ENCODE data around the gene MYOZ2.

Gene MYOZ2

DNA sequence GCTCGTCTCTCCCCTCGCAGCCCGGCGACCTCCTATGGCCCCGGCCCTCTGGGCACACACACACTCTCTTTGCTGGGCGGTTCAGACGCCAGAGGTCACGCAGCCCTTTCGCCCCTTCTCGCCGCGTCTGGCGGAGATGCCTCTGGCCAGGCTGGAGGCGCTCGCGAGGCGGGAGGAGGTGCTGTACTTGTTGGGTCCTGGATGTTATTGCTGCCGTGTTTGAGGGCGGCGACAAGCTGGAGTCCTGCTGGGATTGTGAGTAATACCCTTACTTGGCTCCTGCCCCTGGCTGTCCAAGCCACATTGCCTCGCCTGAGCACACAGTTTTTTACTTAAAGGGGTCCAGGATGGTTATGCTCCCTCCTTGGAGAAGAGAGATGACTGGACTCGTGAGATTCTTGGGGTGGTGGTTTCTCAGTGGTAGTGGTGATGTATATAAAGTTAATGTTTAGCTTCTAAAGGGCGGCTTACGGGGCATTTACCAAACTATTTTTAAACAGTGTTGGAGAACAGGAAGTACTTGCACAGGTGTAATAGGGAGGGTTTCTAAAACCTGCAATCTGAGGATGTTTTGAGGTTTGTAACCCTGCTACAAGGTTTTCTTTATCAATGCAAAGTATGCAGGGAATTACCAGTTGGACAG, 77.5 kb downstream of the MYOZ2 start:
- TF ChIP-seq, protein P1, sequence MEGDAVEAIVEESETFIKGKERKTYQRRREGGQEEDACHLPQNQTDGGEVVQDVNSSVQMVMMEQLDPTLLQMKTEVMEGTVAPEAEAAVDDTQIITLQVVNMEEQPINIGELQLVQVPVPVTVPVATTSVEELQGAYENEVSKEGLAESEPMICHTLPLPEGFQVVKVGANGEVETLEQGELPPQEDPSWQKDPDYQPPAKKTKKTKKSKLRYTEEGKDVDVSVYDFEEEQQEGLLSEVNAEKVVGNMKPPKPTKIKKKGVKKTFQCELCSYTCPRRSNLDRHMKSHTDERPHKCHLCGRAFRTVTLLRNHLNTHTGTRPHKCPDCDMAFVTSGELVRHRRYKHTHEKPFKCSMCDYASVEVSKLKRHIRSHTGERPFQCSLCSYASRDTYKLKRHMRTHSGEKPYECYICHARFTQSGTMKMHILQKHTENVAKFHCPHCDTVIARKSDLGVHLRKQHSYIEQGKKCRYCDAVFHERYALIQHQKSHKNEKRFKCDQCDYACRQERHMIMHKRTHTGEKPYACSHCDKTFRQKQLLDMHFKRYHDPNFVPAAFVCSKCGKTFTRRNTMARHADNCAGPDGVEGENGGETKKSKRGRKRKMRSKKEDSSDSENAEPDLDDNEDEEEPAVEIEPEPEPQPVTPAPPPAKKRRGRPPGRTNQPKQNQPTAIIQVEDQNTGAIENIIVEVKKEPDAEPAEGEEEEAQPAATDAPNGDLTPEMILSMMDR (IDR thresholded peaks at IDR 0.05; ENCODE audit: insufficient read depth, low read depth, low read length, missing control alignments): peak; percentile 43
- peak overlapping the region; percentile 70 for H3K4me3 ChIP-seq (ENCODE audit: low read depth, low read length)
- DNase-seq (ENCODE audit: low read depth): peak; percentile 89

DNA sequence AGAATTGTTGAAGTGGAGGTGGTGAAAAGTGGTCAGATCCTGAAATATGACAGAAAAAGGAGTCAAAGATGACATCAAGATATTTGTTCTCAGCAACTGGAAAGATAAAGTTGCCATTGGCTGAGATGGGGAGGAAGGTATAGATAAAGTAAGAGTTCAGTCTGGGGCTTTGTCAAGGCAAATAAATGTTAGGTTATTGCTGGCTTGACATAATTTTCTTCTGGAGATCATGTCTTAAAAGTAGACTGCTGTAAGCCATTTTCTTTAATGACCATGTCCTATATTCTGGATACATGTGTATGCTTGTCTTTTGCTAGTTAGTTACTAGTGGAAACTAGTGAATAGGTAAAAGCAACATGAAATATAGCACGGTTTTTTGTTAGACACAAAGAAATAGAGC, 82.5 kb downstream of the MYOZ2 start:
- DNase-seq (ENCODE audit: low read depth): no peak
- no peak overlapping the region for H3K4me3 ChIP-seq (ENCODE audit: low read depth, low read length)
- TF ChIP-seq, protein P1 (IDR thresholded peaks at IDR 0.05; ENCODE audit: insufficient read depth, low read depth, low read length, missing control alignments): no peak

DNA sequence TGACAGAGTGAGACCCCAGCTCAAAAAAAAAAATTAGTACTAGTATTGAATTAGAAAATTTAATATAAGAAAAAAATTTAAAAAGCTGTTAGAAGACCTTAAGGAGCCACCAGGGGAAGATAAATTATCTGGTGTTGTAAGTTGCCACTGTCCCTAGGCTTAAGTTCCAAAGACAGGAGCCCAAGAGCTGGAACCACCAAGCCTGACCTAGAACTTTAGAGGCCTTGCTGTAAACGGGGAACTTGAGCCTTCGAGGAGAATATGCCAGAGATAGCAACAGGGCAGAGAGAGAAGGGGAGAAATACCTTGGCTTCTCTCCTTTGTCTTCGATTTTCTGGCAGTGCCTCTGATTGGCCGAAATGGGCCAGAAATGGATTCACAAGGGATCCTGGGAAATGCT, 85.8 kb downstream of the MYOZ2 start:
- TF ChIP-seq, protein P1 (IDR thresholded peaks at IDR 0.05; ENCODE audit: insufficient read depth, low read depth, low read length, missing control alignments): no peak
- no peak for DNase-seq (ENCODE audit: low read depth)
- no peak overlapping the region for H3K4me3 ChIP-seq (ENCODE audit: low read depth, low read length)

DNA sequence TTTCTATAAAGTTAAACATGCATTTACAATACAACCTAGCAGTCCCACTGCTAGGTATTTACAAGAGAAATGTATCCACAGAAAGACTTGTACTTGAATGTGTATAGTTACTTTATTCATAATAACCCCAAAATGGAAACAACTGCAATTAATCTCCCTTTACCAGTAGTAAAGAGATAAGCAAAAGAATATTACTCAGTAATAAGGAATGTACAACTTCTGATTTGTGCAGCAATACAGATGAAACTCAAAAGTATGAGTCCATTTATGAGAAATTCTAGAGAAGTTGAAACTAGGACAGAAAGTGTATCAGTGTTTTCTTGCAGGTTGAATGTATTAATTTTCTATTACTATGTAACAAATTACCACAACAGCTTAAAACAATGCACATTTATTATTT, 92.1 kb downstream of the MYOZ2 start:
- no peak overlapping the region for H3K4me3 ChIP-seq (ENCODE audit: low read depth, low read length)
- DNase-seq (ENCODE audit: low read depth): no peak
- TF ChIP-seq, protein P1 (IDR thresholded peaks at IDR 0.05; ENCODE audit: insufficient read depth, low read depth, low read length, missing control alignments): no peak

DNA sequence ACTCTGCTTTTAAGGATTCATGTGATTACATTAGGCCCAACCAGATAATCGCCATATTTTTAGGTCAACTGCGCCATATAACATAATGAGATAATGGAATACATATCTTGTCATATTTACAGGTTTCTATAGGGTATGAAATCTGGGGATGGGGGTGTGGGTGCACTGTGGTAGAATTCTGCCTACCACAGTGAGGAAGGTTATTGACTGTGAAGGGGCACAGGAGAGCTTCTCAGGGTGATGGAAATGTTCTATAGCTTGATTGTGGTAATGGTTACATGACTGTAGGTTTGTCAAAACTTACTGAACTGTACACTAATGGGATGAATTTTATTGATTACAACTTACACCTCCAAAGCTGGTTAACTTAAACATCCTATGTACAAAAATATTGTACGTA, 92.8 kb downstream of the MYOZ2 start:
- no peak for DNase-seq (ENCODE audit: low read depth)
- H3K4me3 ChIP-seq (ENCODE audit: low read depth, low read length): no peak overlapping the region
- TF ChIP-seq, protein P1 (IDR thresholded peaks at IDR 0.05; ENCODE audit: insufficient read depth, low read depth, low read length, missing control alignments): no peak

DNA sequence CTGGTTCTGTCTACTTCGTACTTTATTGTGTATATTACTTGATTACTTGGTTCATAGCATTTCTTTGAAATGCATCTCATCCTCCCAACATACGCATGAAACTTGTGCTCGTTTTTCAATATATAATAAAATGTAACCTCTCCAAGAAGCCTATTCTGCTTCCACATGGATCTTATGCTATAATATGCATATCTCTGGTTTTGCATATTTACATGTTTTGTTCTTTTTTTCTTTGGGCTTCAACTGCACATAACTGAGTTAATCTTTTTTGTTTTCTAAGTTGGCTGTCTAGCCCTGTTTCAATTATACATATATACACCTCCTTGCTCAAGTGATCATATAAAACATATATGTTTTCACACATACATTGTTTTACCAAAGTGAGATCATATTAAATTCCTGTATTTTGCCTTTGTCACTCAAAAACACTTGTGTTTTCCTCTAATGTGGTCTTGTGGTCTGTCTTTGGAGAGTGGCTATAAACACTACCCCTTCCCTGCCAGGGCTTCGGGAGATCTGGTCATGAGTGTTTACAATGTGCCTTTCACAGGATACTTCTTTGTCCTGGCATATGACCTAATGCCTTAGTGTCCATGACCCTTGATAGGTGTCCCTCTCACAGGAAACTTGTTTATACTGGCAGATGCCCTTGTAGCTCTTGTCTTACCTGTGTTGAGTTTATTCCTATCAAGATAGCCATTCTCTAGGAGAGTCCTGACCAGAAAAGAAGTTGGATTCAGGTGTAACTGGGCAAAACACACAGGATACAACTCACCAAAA, 94.5 kb downstream of the MYOZ2 start:
- no peak overlapping the region for H3K4me3 ChIP-seq (ENCODE audit: low read depth, low read length)
- DNase-seq (ENCODE audit: low read depth): no peak
- TF ChIP-seq, protein P1 (IDR thresholded peaks at IDR 0.05; ENCODE audit: insufficient read depth, low read depth, low read length, missing control alignments): no peak
